NCI-H146 treated with DMSO at 0.1 percent for 48 hours (cell line): ENCODE data around the gene NALCN.

Source experiments
- DNase-seq: peaks from one replicate; lab custom pipeline; 2025; ENCODE audit not compliant: unreplicated experiment; lab: John Stamatoyannopoulos, UW

Gene NALCN

GRCh38 chr13:101415358-101416174 lies 742 bp downstream of the NALCN start:
- peak; percentile 25 for DNase-seq

GRCh38 chr13:101412076-101412475 lies 4.2 kb downstream of the NALCN start:
- no peak for DNase-seq

- DNase-seq, result no peak
Measured at GRCh38 chr13:101408992-101409656, 7.2 kb downstream of the NALCN start.

GRCh38 chr13:101408154-101408553 lies 8.2 kb downstream of the NALCN start:
- no peak for DNase-seq

GRCh38 chr13:101406791-101407190 lies 9.5 kb downstream of the NALCN start:
- DNase-seq, result no peak

- DNase-seq, result no peak
Measured at GRCh38 chr13:101401196-101401595, 15.1 kb downstream of the NALCN start.

GRCh38 chr13:101399365-101399764 lies 16.9 kb downstream of the NALCN start:
- DNase-seq, result no peak

GRCh38 chr13:101398920-101399319 lies 17.4 kb downstream of the NALCN start:
- no peak for DNase-seq

GRCh38 chr13:101398191-101398590 lies 18.1 kb downstream of the NALCN start:
- DNase-seq, result no peak

GRCh38 chr13:101397742-101398141 lies 18.6 kb downstream of the NALCN start:
- DNase-seq, result no peak

GRCh38 chr13:101394605-101395004 lies 21.7 kb downstream of the NALCN start:
- no peak for DNase-seq

- DNase-seq, result no peak
Measured at GRCh38 chr13:101393140-101393539, 23.2 kb downstream of the NALCN start.

- no peak for DNase-seq
Measured at GRCh38 chr13:101390461-101390860, 25.8 kb downstream of the NALCN start.

- DNase-seq, result no peak
Measured at GRCh38 chr13:101384929-101385328, 31.4 kb downstream of the NALCN start.

GRCh38 chr13:101383595-101383994 lies 32.7 kb downstream of the NALCN start:
- no peak for DNase-seq

- no peak for DNase-seq
Measured at GRCh38 chr13:101382701-101383100, 33.6 kb downstream of the NALCN start.

- peak; percentile 72 for DNase-seq
Measured at GRCh38 chr13:101382086-101382485, 34.2 kb downstream of the NALCN start.

- no peak for DNase-seq
Measured at GRCh38 chr13:101360525-101360924, 55.8 kb downstream of the NALCN start.

- DNase-seq, result no peak
Measured at GRCh38 chr13:101354895-101355294, 61.4 kb downstream of the NALCN start.

- no peak for DNase-seq
Measured at GRCh38 chr13:101346942-101347728, 69.2 kb downstream of the NALCN start.

GRCh38 chr13:101346161-101346560 lies 70.1 kb downstream of the NALCN start:
- DNase-seq, result no peak
